Measurements from ENCODE around the gene ABL1.

DNA sequence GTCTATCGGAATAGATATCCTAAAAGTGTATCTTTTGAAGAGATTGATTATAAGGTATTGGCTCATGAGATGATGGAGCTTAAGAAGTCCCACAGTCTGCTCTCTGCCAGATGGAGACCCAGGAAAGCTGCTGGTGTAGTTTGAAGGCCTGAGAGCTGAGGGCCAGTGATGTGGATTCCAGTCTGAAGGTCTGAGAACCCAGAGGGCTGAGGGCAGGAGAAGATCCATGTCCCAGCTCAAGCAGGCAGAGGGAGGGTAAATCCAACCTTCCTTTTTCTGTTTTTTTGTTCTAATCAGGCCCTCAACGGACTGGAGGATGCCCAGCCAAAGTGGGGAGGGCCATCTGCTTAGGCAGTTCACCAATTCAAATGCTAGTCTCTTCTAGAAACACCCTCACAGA lies 11.0 kb upstream of the ABL1 start:
- no peak for TF ChIP-seq CTCF (IDR thresholded peaks at IDR 0.05 in 8 of 11, conservative IDR thresholded peaks at IDR 0.05 in 3 of 11)
- no peak for TF ChIP-seq POLR2A (IDR thresholded peaks at IDR 0.05)
- no peak for TF ChIP-seq POLR2AphosphoS5 (IDR thresholded peaks at IDR 0.05)
